GM12892 (cell line): ENCODE results near the gene CFAP46.

Experiments
- DNase-seq: peaks from one replicate; pipeline ENCODE4 v3.0.0; 2011; ENCODE audit not compliant: insufficient read length
- FAIRE-seq: peaks from 2 replicates; lab custom pipeline; 2011; peaks lifted over from hg19 to GRCh38; lab: Jason Lieb, UNC
- POLR2A ChIP-seq: IDR thresholded peaks from 2 replicates; pipeline ENCODE4 v1.6.1; 2011; ENCODE audit warnings: low read depth, low read length, control low read depth
- POLR2AphosphoS5 ChIP-seq: IDR thresholded peaks from 2 replicates; pipeline ENCODE4 v1.6.1; 2011; ENCODE audit warnings: low read depth, low read length, control low read depth
- TAF1 ChIP-seq: IDR thresholded peaks from 2 replicates; pipeline ENCODE4 v1.6.1; 2011; ENCODE audit warnings: low read depth, mild to moderate bottlenecking, control low read depth, low read length, borderline replicate concordance

CFAP46 gene

DNA sequence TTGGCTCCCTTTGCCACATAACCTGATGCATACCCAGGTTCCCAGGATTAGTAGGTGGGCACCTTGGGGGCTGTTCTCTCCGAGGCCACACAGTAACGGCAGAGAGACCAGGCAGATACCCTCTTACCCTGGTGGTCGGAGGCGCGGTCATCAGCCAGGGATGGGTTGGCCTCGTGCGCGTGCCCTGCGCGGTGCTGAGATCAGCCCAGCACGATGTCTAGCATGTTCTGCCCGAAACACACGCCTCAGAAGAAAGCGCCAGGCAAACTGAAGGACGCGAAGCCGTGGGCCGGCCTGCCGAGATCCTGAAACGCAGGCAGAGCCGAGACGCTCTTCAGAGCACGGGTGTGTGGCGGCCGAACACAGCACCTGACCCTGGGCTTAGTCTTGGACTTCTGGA, 34.7 kb upstream of the CFAP46 start:
- FAIRE-seq (no peak), DNase-seq (no peak)
- TF ChIP-seq POLR2AphosphoS5: no peak
- TF ChIP-seq TAF1: no peak
- no peak for TF ChIP-seq POLR2A

DNA sequence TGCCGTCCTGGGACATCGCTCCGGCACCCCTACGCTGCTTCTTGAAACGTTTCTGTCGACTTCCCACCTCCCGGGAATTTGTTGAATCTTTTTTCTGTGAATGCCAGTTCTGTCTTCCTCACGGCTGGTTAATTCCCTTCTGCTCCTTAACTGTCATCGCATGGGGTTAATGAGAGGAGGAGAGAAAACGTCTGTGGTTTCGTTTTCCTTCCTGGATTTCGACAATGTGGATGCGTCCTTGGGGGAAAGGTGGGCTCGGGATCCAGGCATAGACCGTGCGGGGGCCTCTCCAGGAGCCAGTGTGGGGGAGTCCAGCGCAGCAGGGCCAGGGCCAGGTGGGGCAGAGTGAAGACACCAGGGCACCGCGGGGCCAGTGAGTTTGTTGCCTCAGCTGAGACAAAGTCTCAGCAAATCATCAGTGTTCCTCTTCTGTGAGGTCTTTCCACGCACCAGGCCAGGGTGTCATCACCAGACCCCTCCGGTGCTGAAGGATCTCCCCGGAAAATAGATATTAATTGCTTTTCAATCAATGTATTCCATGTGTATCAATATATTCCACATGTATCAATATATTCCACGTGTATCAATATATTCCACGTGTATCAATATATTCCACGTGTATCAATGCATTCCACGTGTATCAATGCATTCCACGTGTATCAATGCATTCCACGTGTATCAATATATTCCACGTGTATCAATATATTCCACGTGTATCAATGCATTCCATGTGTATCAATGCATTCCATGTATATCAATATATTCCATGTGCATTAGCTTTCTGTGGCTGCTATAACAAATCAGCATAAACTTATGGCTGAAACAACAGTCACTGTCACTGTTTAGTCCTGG, 33.7 kb upstream of the CFAP46 start:
- FAIRE-seq: no peak
- DNase-seq: no peak
- TF ChIP-seq POLR2A (no peak), TAF1 (no peak), POLR2AphosphoS5 (no peak)

DNA sequence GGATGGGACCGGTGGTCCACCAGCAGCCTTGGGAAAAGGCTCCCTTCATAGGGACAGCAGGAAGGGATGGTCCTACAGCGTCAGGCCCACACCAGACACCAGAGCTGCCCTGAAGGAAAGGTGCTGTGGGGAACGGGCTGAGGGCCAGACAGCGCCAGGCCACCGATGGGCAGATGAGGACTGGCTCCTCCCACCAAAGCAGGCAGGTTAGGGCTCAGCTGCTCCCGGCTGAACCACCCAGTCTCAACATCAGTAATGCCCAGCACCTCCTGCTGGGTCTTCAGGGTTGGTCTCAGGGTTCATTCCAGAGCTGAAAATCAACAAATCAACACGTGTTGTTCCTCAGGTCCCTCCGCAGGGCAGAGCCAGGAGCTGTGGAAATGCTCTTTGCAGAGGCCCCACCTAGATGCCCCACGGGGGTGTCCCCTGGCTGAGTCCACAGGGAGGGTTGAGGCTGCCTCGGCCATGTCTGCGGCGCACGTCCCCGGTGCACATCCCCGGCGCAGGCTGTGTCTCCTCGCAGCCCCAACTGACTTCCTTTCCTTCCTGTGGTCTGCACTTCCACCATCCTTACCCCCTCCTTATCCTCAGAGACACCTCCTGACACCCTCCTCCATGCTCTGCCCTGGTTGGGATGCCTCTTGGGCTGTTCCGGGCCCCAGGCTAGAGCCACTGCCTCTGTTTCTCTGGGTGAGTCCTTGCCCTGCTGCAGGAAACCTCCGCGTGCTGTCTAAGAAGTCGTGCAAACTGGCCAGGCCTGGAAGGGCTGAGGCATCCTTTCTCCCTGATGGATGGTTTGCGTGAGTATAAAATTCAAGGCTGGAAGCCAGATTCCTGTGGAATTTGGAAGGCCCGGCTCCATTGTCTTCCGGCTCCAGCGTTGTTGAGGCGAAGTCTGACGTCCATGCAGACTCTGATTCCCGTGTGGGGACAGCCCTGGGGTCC, 32.8 kb upstream of the CFAP46 start:
- no peak for TF ChIP-seq POLR2AphosphoS5
- no peak for TF ChIP-seq POLR2A
- TF ChIP-seq TAF1: no peak
- DNase-seq (no peak), FAIRE-seq (no peak)

DNA sequence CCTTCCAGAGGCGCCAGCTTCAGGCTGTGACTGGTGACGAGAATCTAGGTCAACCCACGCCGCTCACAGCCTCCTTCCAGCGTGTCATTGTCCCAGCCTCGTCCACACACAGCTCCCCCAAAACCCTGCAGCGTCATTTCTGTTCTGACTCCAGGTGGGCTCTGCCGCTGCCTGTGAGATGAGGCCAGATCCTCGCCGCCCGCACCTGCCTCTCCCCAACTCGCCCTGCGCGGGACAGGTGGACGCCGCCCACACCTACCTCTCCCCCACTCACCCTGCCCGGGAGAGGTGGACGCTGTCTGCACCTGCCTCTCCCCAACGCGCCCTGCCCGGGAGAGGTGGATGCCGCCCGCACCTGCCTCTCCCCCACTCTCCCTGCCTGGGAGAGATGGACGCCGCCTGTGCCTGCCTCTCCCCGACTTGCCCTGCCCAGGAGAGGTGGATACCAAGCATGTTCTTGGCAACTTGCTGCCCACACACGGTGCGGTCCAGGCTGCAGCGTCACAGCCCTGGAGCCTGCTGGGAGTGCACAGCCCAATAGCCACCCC, 32.0 kb upstream of the CFAP46 start:
- no peak for TF ChIP-seq POLR2A
- no peak for TF ChIP-seq TAF1
- no peak for TF ChIP-seq POLR2AphosphoS5
- FAIRE-seq (no peak), DNase-seq (no peak)

DNA sequence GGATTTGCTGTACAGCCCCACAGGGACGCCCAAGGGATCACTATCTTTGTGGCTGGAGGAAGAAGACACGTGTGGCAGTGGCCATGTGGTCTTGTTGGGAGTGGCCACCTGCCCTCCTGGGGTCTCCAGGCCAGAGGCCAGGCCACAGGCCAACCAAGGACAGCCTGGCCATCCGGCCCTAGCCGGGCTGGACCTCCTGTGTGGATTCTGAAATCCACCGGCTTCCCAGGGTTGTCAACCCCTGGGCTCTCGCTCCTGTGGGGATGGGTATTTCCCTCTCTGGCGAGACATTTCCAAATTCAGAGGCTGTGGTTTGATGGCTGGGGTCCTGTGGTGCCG, 31.5 kb upstream of the CFAP46 start:
- DNase-seq (no peak), FAIRE-seq (no peak)
- TF ChIP-seq POLR2A: no peak
- no peak for TF ChIP-seq POLR2AphosphoS5
- TF ChIP-seq TAF1: no peak

DNA sequence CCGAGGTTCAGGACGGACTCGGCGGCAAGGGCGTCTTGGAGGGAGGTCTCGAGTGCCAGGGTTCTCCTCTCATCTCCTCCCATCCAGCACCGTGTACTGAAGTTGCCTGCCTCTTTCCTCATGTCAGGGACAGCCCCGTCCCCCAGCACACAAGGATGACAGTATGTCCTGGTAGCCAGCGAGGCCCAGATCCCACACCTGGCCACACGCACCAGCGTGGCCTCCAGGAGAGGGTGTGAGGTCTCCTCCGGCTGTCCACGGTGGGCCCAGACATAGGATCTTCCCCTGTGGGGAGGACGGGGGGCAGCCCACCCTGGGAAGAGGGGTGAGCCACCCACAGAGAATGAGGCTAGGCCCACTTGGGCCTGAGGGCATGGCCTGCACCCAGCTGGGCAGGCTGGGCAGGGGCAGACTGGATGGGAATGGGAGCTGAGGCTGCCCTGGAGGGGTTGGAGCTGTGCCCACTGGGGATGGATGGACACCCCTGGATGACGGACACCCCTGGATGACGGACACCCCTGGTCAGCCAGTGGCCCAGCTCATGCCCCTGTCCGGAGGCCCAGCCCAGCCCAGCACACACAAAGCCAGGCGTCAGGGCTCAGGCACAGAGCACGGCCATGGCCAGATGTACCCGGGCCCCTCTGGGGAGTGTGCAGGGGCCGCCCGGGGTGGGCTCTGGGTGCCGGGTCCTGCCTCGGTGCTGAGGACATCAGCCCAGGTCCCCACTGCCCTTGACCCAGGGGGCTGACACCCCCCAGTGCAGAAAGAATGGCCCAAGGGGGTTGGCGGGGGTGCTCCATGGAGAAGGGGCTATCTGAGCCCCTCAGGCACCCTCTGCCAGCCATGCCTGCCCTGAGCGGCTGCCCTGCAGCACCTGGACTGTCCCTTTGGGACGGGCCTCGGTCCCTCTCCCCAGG, 30.9 kb upstream of the CFAP46 start:
- DNase-seq (no peak), FAIRE-seq (no peak)
- TF ChIP-seq POLR2AphosphoS5: no peak
- TF ChIP-seq TAF1: no peak
- no peak for TF ChIP-seq POLR2A

DNA sequence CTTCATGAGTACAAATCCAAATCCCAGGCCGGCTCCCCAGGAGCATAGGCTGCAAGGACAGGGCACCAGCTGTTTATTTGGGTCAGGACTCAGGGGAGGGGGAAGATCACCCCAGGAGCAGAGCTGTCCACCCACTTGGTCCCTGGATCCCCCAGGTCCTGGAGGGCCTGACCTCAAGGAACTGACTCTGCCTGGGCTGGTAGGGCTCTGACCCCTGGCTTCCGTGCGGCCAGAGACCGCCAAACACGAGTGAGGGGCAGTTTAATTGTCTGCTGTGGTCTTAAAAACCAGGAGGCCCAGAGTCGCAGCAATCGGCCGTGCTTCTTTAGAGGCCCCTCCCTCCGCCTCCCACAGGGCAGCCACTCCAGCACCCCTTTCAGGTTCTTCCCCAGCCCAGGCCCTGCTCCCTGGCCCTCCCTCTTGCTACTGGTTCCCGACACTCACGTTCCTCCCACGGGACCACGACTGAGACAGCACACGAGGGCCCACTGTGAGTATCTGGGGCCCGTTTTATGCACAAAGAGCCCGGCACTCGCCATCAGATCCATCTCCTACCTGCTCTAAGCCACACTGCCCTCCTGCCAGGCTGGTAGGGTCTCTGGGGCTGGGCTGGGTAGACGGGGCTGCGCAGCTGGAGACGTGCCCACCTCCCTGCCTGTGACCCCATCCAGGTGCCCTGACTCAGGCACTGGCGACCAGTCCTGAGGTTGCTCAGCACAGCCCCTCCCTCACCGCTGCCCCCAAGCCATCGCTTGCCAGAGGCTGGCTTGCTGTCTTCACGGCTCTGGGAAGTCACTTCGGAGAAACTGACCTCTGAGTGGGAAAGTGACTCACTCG, 30.0 kb upstream of the CFAP46 start:
- FAIRE-seq (no peak), DNase-seq (no peak)
- no peak for TF ChIP-seq TAF1

DNA sequence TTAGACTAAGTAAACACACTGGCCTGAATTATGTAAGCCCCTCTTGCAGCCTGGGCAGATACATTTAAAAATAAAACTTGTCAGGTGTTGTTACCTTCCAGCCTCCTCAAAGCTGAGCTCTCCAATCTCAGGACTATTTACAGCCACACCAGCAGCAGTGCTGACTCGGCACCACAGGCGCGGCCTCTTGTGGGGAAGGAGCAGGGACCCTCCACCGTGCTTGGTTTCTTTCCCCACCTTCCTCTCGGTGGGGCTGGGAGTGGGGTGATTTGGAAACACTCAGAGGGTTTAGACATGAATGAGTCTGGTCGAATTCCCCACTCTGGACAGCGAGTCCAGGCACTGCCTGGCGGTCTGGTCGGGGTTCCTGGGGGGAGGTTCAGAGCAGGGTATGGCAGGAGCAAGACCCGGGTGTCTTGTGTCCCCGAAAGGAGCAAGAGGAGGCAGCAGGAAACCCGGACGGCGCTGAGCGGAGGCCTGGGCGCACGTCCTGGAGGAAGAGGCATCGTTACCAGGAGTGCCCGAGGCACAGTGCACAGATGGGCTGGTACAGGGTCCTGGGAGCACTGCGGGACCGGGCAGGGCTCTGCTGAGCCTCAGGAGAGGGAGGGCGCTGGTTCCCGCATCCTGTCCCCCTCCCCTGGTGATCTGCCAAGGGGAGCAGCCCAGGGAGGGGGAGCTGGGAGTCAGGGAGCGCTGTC, 29.2 kb upstream of the CFAP46 start:
- no peak for TF ChIP-seq TAF1
- no peak for TF ChIP-seq POLR2A
- no peak for TF ChIP-seq POLR2AphosphoS5
- DNase-seq (no peak), FAIRE-seq (no peak)

DNA sequence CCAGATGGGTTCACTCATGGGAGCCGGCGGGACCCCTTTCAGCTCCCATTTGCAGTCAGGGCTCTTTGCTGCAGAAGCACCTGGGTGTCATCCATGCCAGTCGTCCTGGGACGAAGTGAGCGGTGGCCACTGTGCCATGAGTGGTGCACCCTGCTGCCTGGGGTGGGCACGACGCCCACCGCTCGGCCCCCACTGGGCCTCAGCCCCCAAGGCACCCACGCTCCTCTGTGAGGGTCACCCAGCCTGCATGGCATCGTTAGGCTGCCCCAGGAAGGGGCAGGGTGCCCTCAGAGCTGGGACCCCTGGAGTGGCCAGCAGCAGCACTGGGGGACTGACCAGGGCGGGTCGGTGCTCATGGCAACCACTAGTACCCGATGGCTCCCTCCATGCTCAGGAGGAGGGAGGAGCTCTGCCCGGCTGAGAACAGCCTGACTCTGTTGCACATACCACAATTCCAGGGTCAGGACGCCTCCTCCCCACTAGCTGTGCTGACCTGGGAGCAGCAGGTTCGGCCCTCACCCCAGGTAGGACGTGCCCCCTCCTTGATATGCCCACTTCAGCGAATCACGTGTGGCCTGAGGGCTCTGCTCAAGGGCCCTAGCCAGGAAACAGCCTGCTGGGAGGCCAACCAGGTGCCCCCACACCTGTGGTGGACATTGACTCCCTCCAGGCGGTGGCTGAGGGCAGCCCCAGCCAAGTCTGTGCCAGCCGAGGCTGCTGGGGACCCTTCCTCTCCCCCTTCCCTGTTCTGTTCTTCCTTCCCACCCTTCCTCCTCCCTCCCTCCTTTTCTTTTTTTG, 28.5 kb upstream of the CFAP46 start:
- FAIRE-seq (no peak), DNase-seq (no peak)
- no peak for TF ChIP-seq TAF1
- no peak for TF ChIP-seq POLR2AphosphoS5
- TF ChIP-seq POLR2A: no peak
